T-helper 1 cell (primary cell): Measurements from ENCODE around the gene ABCG1.

Source experiments
- DNase-seq, 5 donors: peaks; one replicate each; pipeline ENCODE4 v3.0.0-alpha.2; 2012 to 2020

ABCG1 gene

DNA sequence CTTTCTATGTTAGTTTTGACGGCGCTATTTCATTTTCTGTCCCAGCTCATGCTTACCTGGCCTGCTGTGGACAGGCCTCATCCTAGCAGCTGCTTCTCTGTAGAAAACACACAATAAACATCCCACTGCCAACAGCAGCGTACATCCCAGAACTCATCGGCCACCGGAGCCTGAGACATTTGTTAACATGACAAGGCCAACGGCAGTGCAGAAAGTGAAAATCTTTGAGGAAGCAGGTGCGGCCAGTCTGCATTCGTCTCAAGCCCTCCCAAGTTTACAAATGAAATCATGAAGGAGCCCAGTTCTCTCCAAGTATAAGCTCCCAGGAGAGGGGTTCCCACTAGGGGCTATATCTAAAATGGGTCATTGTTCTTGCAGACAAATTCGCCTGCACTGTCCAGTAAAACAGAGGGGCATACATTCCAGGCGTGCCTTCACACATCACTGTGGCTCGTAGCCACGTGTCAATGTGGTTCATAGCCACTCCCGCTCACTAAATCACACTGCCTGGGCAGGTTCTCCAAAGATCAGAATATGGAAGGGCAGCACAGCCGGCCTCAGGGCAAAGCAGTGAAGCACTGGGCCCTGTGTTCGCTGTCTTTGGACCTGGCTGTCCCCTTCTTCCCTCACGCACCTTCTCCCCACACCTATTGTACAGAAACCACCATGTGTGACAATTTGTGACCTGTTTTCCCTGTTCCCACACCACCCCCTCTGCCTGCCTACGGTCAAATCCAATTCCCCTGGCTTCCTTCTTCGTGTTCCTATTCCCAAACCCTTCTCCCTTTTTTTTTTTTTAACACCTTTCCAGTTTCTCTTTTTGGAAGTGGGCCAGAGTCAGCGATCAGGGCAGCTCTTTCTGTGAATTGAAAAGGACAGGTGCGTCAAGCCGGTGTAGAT is 27.0 kb upstream of the ABCG1 start:
- no peak for DNase-seq

DNA sequence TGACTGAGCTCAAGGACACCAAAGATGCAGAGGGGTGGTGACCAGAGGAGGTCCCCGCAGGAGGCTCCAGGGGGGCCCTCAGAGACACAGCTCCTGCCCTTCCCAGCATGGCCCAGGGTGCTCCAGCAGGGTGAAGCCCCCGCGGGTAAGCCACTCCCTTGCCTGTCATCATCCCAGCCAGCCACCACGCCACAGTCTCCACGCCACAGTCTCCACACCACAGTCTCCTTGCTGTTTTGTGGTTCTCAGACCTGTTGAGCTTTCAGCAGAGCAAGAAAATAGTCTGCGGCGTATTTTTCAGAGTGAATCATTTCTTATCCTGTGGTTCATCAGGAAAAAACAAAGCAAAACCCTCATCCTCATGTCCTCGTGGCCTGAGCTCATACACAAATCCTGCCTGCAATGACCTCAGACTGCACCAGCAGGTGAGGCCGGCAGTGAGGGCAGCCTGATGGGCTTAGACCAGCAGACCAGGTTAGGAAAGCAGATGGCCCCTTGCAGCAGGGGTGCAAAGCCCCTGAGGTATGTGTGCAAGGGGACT is 25.7 kb upstream of the ABCG1 start:
- DNase-seq, result peak in 3 of 5 donors; percentile 39 to 80 (median 44)

DNA sequence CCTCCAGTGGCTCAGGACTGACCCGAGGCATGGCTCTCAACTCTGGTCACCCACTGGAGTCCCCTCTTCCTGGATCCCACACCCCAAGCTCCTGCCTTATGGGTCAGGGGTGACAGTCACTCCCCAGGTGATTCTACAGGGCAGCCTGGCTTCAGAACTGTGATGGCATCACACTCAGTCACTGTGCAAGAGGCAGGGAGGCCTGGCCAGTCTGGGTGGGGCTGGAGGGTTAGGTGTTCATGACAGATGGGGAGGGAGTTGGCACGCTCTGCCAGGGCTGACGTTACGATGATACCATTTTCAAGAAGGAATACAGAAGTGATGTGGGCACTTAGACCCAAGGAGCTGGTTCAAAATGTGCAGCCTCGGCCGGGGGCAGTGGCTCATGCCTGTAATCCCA is 25.2 kb upstream of the ABCG1 start:
- no peak for DNase-seq

DNA sequence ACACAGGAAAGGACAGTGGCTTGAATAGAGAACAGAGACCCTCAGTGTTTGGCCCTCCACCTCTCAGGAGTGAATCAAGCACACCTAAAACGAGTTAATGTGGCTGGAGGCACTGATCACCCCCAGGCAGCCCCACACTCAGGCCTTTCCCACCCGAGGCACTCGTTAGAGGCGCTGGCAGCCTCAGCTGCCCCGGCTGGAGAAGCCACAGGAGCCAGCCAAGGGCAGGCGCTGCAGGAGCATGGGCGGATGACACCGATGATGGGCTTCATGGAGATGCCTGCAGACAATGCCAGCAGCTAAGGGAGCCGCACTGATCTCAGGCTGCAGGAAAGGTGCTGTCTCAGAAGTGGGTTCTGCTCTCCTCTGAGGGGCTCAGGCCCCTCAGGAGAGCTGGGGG is 24.1 kb upstream of the ABCG1 start:
- no peak for DNase-seq

DNA sequence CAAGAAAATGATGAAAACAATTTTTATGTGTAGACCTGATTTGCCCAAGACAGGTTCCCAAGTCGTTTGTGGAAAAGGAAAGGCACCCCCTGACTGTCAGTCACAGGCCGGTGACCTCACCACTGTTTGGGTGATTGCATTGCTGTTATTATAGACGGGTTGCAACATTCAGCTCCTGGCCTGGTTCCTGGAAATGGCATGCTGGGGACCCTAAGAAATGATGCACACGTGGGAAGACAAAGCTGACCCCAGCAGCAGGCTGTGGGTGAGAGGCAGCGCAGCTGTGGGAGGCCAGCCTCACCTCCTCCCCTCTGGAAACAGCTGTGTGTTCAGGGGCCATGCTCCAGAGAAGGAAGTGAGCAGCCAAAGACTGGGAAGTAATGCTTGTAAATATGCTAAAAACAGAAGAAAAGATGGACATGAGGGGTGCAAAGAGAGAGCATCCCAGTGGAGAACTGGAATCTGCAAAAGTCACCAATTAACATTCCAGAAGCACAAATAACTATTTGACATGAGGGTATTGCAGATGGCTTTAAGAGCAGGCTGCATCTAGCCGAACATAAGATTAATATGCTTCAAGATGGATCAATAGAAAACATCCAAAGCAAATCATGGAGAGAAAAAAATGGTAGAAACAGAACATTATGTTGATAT is 23.4 kb upstream of the ABCG1 start:
- DNase-seq, result no peak

DNA sequence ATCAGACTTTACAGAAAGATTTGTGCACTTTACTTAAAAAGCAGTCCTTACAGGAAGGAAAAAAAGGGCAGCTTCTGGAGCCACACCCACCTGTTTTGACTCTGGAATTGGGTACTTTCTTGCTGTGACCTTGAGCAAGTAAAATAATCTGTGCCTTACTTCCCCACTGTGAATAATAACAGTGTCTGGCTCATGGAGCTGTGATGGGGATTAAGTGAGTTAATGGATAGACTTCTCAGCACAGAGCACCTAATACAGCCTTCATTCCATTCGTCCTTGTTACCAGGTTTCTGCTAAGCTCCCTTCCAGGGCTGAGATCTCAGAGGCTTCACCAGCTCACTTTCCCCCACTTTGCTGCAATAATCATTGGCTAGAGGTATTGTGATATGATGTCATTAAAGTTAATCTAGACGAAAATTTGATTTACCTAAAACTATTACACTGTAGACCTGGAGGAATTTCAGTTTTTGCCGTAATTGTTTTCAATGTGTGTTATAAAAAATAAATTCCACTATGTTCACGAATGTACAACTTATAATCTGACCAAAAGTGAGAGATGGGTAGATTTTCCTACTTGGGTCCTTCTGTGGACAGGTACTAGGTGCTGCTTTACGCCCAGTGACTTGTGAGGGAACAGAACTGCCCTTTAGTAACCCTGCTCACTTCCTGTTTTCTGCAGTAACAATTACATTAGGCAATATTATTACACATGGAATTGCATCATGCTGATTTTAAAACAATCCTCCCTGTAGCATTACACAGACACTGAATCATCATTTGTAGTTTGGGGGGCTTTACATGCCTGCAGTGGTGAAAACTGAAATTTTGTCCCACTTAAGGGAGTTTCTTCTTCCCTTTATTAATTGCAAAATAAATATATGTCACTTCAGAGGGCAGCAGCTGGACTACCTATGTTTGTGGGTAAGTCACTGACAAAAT is 19.7 kb upstream of the ABCG1 start:
- peak in 1 of 5 donors; percentile 80 for DNase-seq

DNA sequence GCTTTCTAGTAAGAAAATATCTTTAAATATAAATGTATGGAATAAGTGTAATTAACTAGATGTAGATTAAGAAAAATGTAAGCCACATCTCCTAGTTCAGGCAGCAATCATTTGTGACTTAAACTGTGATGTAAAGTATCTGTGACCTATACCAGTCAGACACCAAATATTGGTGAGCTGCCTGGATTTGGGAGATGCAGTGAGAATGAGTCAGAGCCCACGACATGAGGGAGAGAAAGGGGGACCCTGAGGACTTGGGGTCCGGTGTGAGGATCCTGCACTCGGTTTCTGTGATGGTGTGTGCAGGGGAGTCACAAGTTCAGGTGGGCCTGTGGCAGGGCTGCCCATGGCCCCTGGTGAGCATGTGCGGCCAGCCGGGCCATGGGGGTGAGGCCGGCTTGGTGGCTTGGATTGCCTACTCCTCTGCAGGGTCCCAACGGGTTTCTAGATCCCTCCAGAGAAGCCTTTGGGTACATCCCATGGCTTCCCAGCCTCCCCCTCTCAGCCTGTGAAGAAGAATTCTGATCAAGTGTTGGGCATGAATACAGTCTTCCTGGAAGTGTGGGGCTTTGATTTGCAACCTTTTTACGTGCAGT is 19.0 kb upstream of the ABCG1 start:
- DNase-seq, result peak in 1 of 5 donors; percentile 30

DNA sequence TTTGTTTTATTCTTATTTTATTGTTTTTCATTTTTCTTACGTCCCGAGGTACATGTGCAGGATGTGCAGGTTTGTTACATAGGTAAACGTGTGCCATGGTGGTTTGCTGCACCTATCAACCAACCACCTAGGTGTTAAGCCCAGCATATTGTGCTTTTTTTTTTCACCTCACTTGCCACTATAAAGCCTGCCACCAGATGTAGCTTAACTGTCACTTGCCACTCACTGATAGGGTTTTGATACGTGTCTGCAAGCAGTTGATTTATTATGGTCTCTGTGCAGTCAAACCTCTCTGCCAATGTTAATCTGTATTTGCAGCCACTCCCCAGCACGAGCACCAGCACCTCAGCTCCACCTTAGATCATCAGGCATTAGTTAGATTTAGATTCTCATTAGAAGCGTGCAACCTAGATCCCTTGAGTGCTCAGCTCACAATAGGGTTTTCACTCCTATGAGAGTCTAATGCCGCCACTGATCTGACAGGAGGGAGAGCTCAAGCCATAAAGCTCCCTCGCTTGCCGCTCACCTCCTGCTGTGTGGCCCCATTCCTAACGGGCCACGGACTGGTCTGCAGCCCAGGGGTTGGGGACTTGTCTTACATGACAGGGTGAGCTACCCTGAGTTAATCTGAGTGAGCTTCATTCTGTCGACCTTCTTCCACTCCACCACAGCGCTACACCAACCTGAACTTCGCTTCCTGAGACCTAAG is 17.9 kb upstream of the ABCG1 start:
- DNase-seq, result no peak

DNA sequence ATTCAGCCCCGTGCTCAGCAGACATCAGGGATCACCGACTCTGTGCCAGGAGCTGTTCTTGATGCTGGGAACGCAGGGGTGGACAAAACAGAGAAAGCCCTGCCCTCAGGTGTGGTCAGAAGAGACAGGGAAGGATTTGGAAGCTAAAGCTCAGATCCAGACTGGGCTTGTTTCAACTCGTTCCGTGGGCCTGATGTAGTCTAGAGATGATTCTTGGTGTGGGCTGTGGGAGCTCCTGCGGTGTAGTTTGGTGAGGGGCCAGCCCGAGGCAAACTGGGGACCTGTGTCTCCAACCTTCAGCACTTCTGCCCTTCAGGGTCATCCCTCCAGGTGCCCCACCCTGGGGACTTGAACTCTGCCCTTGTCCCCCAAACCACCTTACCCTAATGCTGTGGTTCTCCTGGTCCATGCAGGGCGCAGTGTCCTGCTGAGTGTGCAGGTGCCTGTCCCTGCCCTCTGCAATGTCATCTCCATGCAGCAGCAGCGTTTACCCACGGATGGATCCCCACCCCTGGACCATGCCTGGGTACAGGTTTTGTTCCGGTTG is 17.3 kb upstream of the ABCG1 start:
- no peak for DNase-seq

DNA sequence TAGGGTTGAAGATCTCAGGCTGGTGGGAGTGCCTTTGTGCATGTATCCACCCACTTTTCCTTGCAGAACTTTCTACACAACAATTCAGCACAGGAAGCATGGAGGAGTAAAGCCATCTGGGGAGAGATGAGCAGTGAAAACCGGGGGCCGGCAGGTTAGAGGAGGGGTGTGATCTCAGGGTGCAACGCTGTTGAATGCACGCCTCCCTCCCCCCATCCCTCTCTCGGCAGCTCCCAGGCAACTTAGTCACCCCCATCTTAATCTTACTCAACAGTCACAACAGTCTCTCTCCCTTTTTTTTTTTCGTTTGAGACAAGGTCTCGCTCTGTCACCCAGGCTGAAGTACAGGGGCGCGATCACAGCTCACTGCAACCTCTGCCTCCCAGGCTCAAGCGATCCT is 16.6 kb upstream of the ABCG1 start:
- no peak for DNase-seq

DNA sequence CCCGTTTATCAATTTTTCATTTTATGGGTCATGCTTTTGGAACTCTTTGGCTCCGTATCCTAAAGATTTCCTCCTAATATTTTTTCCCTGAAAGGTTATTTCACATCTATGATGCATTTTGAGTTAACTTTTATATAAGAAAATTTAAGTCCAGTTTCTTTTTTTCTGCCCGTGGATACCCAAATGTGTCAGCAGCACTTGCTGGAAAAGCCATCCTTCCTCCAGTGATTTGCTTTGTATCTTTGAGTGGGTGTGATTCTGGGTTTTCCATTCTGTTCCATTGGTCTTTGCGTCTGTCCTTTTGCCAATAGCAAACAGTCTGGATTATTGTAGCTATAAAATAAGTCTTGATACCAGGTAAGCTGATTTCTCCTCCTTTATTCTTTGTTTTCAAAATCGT is 15.6 kb upstream of the ABCG1 start:
- DNase-seq, result no peak

DNA sequence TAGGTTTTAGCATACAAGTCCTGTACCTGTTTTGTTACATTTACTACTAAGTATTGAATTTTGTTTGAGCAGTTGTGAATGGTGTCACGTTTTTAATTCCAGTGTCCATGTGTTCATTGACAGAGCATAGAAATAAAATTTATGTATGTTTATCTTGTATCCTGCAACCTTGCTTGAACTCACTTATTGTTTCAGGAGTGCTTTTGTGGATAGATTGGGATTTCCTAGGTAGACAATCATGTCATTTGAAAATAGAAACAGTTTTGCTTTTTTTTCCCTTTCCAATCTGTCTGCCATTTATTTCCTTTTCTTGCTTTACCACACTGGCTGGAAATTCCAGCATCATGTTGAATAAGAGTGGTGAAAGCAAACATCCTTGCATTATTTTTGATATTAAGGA is 15.0 kb upstream of the ABCG1 start:
- no peak for DNase-seq

DNA sequence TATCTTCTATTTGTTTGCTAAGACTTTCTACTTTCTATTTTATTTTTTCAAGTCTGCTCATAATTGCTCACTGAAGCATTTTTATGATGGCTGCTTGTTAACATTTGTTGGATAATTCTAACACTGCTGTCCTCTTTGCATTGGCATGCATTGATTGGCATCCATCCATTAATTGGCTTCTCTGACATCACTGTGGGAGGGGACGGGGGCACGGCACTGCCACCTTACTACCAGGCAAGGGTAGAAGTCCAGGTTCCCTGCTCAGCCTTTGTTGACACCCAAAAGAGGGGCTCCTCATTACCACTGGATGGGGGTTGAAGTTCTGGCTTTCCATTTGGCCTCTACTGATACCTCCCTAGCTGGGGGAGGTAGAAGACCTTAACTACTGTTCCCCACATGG is 11.5 kb upstream of the ABCG1 start:
- DNase-seq, result no peak

DNA sequence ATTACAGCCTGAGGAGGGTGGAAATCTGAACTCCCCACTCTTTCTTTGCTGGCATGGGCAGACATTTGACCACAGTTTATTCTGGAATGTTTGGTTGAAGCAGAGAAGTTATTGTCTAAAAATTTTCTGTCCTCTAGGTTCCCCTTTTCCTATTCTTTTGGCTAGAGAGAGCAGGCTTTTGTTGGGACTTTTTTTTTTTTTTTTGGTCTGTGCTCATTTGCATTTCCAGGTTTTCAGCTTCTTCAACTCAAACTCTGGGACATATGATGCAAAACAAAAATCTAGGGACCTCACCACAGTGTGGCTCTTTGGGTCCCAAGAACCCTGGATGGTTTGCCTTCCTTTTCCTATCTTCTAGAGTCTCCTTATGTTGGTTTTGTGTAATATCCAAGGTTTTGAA is 10.9 kb upstream of the ABCG1 start:
- DNase-seq, result no peak

DNA sequence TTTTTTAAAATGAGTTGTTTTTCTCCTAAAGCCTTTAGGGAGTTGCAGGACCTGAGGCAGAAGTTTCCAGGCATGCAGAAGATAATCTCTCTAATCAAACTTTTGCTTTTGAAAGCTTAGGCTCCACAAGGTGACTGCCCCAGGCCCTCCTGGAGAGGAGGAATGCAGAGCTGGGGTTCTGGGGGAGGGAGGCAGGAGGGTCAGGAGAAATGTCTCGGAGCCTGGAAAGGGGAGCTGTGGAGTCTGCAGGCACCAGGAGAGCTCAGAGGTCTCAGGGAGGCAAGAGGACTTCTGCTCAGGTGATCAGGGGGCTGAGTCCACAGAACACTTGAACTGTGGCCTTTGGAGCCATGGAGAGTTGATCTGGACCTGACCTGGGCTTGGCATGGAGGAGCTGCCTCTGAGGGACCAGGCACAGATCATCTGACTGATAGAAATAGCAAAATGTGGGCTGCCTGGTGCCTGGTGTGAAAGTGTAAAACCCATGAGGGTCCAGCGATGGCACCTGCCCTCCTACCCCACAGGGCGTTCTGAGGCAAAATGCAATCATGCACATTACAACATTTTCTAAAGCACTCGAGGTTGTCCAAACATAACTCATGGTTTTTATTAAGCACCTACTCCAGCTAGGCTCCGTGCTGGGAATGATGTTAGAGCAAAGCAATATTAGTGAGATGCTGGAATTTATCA is 10.0 kb upstream of the ABCG1 start:
- DNase-seq, result no peak

DNA sequence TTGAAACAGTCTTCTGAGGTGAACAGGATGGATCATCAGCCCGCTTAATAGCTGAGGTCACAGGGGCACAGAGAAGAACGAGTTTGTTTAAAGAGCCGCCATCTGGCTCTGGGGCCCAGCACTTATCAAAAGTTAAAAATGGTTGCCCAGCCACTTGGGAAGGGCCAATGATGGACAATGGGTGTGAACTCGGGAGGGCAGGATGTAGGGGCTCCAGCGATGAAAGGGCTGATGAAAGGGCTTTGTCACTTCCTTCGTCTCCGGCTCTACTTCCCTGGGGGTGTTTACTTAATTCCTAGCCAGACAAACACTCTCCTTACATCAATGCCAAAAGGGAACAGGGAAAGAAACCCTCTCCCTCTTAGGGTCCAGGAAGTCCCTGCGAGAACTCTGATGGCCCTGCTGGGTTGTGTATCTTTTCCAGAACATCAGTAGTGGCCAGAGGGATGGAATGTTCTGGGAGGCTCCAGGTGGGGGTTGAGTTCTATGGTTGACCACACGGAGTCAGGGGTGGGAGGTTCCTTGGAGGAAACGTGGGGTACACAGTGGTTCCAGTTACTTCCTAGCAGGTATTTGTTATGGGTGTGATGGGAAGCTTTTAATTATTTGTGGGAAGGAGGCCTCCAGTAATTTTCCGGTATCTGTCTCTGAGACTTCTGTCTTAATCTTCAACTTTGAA is 9.0 kb upstream of the ABCG1 start:
- DNase-seq, result no peak

DNA sequence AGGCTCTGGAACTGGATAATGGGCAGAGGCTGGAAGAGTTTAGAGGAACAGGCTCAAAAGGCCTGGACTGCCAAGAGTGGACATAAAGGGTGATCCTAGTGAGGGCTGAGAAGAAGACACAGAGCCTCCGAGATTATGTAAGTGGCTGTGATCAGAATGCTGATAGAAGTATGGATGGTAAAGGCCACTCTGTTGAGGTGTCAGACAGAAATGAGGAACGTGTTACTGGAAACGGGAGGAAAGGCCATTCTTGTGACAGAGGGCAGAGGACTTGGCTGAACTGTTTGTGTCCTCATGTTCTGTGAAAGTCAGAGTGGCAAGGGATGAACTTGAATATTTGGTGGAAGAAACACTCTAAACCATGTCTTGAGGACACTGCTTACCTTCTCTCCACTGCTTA is 6.7 kb upstream of the ABCG1 start:
- DNase-seq, result no peak

DNA sequence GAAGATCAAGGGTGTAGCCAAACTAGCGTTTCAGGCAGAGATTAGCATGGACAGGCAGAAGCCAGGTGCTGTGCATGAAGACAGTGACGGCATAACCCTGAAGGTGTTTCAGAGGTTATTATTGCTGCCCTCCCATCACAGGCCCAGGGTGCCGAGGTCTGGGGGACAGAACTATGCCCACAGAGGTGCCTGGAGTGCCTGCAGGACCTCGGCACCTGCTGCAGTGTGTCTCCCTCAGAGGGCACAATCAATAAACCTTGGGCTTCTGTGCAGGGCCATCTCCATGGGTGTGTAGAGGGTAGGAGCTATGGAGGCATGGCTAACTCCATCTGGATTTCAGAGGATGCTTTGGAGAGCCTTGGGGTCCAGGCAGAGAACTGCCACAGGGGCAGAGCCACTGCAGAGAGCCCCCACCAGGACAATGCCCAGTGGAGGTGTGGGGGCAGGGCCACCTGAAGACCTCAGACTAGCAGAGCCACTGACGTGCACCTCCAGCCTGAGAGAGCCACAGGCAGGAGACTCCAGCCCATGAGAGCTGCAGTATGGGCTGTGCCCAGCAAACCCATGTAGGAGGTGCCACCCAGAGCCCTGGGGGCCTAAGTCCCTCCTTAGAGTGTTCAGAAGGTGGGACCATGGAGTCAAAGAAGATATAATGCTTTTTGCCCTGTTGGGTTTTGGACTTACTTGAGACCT is 5.7 kb upstream of the ABCG1 start:
- DNase-seq, result no peak

DNA sequence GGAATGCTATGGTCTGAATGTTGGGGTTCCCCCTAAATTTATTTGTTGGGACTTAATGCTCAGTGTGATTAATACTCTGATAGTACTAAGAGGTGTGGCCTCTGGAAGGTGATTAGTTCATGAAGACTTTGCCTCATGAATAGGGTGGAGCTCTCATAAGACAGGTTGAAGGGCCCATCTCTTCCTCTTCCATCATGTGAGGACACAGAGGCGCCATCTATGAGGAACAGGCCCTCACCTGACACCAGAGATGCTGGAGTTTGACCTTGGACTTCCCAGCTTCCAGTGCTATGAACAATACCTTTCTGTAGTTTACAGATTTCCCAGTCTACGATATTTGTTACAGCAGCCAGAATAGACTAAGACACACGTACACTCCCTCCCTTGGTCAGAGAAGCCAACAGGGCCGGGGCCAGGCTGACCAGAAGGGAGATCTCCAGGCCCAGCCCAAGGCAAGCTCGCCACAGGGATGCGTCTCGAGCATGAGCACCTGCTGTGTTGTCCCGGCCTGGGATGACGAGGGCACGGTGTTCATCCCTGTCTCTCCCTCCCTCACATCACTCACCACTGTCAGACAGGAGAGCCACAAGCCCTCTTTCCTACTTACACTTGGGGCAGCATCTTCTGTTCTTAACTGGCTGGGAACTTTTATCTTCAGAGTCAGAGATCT is 4.7 kb upstream of the ABCG1 start:
- no peak for DNase-seq
